Muscle layer of duodenum (tissue), 2 donors: Measurements from ENCODE around the gene OSCAR.

Experiments used
- H3K27ac ChIP-seq: one replicate; pipeline ENCODE4 v1.7.0; 2013; ENCODE audit warnings: mild to moderate bottlenecking, low read length
- H3K27me3 ChIP-seq: one replicate; pipeline ENCODE4 v1.7.0; 2013; ENCODE audit warnings: low read depth, mild to moderate bottlenecking, control low read depth, low read length
- H3K36me3 ChIP-seq, 2 donors: one replicate each; pipeline ENCODE4 v1.7.0; 2013; ENCODE audit warnings: low read length in 2 of 2, control low read depth in 1 of 2, mild to moderate bottlenecking in 1 of 2; ENCODE audit not compliant: insufficient read depth in 2 of 2, control insufficient read depth in 1 of 2
- H3K4me1 ChIP-seq, 2 donors: one replicate each; pipeline ENCODE4 v1.7.0; 2013; ENCODE audit warnings: low read length in 2 of 2, mild to moderate bottlenecking in 2 of 2, control low read depth in 1 of 2, moderate library complexity in 1 of 2; ENCODE audit not compliant: insufficient read depth in 2 of 2, control insufficient read depth in 1 of 2
- H3K4me3 ChIP-seq, 2 donors: one replicate each; pipeline ENCODE4 v1.7.0; 2013; ENCODE audit warnings: low read length in 2 of 2, low read depth in 1 of 2, mild to moderate bottlenecking in 1 of 2
- H3K9me3 ChIP-seq, 2 donors: one replicate each; pipeline ENCODE4 v1.7.0; 2013; ENCODE audit warnings: low read length in 2 of 2, control low read depth in 1 of 2, mild to moderate bottlenecking in 1 of 2; ENCODE audit not compliant: control insufficient read depth in 1 of 2
- donor health status: healthy.

OSCAR gene

DNA sequence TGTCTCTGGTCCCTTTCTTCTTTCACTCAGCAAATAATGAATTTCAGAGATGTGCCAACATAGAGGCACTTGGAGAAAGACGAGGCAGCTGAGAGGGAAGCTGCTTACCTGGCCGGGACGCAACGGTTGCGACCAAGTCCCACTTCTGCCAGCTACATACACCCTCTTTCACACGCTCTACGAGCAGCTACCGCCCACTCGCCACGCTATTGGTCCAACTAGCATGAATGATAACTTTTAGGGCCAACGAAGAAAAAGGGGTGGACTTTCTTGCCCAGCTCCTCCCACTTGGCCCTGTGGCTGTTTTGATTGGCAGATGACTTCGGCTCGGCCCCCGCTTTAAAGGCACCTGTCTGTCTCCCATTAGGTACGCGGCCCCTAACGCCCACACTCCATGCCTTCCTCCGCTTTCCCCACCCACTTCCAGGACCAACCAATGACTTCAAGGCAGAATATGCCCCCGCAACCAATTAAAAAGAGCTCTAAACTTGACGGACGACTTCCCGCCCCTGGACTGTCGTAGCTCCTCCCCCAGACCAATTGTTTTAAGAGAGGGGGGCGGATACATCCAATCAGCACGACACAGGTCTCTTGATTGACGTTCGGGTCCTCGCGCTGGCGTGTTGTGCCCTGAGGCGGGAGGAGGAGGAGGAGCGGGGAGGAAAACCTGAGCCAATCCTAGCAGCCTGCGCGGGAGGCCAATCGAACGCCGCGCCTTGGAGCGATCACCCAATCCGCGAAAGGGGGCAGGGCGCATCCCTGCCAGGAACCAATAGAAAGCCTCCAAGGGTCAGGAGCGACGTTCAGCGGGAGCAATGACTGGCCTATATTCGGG lies 36.5 kb upstream of the OSCAR start:
- Histone ChIP-seq H3K4me1 (peaks cover 4 to 36% of the 10 kb centered on the region in 2 donors), H3K9me3 (no peaks in the 10 kb centered on the region), H3K4me3 (peak overlapping the region; percentile 83 to 90), H3K27me3 (no peaks in the 10 kb centered on the region), H3K36me3 (peaks cover 0 to 3% of the 10 kb centered on the region in 2 donors), H3K27ac (peak overlapping the region; percentile 45)

DNA sequence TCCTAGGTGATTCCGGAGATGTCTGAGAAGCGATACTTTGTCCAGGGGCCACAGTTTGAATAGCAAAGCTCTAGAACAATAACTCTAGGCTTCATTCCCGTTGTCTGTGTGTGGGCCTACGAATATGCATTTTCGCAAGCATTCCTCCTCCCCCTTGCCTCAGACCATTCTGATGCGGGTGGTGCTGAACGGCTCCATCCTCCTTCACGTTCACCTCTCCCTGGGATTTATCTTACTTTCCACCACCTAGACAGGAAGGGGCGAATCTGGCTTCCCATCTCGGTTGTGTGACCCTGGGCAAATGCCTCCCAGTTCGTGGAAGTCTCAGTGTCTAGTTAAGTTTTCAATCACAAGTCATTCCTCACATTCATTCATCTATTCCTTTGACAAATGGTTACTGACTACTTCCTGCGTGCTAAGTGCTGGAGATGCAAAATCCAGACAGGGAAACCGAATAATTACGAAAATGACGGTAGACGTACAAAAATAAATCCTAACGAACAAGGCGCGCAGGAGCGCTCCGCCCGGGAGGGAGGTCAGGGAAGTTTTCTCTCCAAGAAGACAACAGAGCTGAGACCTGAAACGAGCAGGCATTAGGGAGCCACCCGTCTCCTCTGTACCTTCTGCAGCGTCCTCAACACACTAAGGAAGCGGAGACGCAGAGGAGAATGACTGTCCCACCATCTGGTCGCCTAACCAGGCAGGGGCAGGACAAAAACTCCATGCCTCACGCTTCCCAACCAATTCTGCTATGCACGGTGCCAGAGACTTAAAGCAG lies 35.7 kb upstream of the OSCAR start:
- H3K9me3 ChIP-seq: no peaks in the 10 kb centered on the region
- no peak overlapping the region for H3K27ac ChIP-seq
- peaks cover 4 to 36% of the 10 kb centered on the region in 2 donors for H3K4me1 ChIP-seq
- no peaks in the 10 kb centered on the region for H3K27me3 ChIP-seq
- peaks cover 8 to 9% of the 10 kb centered on the region in 2 donors for H3K36me3 ChIP-seq
- peak overlapping the region; percentile 83 to 90 for H3K4me3 ChIP-seq

DNA sequence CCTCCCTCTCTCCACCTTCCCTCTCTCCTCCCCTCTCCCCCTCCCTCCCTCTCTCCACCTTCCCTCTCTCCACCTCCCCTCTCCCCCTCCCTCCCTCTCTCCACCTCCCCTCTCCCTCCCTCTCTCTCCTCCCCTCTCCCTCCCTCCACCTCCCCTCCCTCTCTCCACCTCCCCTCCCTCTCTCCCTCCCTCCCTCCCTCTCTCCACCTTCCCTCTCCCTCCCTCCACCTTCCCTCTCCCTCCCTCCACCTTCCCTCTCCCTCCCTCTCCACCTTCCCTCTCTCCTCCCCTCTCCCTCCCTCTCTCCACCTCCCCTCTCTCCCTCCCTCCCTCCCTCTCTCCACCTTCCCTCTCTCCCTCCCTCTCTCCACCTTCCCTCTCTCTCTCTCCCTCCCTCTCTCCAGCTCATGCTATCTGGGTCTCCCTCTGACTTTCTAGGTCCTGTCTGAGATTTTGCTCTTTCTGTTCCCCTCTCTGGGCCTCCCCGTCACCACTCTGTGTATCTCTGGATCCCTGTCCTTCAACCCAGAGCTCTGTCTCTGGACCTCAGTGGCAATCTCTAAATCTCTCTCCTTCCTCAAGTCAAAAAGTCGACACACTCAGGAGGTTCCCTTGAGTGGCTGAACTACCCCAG lies 33.5 kb upstream of the OSCAR start:
- no peaks in the 10 kb centered on the region for H3K9me3 ChIP-seq
- H3K27ac ChIP-seq: no peak overlapping the region
- peaks cover 8 to 29% of the 10 kb centered on the region in 2 donors for H3K36me3 ChIP-seq
- H3K4me3 ChIP-seq: no peak overlapping the region
- peaks cover 4 to 15% of the 10 kb centered on the region in 2 donors for H3K4me1 ChIP-seq
- no peaks in the 10 kb centered on the region for H3K27me3 ChIP-seq

DNA sequence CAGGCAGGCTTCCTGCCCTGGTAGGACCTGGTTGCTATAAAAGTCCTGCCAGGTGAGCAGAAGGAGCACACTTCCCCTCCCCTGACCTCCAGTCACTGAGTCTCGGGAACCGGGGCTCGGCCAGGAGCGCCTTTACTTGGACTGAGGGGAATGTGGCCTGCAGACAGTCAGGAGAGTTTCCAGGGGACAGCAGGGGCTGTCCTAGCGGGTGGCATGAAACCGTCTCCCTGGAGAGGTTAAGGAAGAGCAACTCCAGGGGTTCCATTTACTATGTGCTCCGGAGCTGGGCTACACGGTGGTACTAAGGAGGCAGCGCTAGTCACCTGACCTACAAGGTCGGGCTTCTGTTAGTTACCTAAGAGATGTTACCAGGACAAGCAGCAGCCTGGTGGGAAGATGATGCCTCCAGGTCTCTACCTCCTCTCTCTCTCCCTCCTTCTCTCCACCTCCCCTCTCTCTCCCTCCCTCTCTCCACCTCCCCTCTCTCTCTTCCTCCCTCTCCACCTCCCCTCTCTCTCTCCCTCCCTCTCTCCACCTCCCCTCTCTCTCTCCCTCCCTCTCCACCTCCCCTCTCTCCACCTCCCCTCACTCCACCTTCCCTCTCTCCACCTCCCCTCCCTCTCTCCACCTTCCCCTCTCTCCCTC lies 32.8 kb upstream of the OSCAR start:
- Histone ChIP-seq H3K27ac (no peak overlapping the region), H3K4me1 (peaks cover 0 to 9% of the 10 kb centered on the region in 2 donors), H3K4me3 (no peak overlapping the region), H3K36me3 (peaks cover 8 to 35% of the 10 kb centered on the region in 2 donors), H3K27me3 (no peaks in the 10 kb centered on the region), H3K9me3 (no peaks in the 10 kb centered on the region)

DNA sequence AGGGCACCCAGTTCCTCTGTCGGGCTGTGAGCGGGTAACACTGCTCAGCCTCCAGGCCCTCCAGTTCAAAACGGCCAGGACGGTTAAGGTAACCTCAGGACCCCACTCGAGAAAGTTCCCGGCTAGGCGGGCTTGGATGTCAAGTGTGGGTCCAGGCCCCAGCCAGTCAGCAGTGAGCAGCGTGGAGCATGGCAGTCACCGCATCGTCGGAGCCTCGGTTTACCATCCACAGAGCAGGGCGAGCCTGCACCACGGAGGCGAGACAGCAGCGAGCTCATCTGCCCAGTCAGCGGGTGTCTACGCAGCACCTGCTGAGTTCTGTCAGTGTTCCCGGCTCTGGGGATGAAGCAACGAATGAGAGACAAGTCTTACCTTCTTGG lies 29.0 kb upstream of the OSCAR start:
- no peaks in the 10 kb centered on the region for H3K27me3 ChIP-seq
- peaks cover 22 to 72% of the 10 kb centered on the region in 2 donors for H3K36me3 ChIP-seq
- H3K27ac ChIP-seq: no peak overlapping the region
- H3K9me3 ChIP-seq: no peaks in the 10 kb centered on the region
- H3K4me1 ChIP-seq: no peaks in the 10 kb centered on the region
- no peak overlapping the region for H3K4me3 ChIP-seq

DNA sequence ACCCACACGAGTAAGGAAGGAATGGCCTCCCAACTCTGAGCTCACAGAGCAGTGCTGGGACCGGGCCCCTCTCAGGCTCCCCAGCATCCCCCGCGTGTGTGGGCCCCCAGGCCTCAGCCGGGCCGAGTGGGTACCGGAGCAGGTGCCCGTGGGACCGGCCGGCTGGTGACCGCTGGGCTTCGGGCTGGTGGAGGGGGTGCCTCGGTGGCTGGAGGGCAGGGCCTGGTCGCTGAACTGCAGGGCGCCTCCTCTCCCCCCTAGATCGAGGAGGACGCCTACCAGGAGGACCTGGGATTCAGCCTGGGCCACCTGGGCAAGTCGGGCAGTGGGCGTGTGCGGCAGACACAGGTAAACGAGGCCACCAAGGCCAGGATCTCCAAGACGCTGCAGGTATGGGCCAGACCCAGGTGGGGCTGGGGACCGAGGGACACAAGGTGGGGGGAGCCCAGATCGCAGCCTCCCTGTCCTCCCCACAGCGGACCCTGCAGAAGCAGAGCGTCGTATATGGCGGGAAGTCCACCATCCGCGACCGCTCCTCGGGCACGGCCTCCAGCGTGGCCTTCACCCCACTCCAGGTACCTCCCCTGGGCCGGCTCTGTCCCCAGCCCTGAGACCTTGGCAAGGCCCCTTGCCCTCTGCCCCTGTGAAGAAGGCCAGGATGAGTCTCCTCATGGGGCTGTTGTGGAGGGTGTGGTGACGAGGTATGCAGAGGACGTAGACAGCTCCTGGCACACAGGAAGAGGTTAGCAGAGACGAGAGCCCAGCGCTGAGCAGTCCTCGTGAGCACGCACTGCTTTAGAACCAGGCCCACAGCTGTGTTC lies 28.4 kb upstream of the OSCAR start:
- H3K27me3 ChIP-seq: no peaks in the 10 kb centered on the region
- H3K4me1 ChIP-seq: no peaks in the 10 kb centered on the region
- H3K27ac ChIP-seq: no peak overlapping the region
- no peak overlapping the region for H3K4me3 ChIP-seq
- peaks cover 27 to 78% of the 10 kb centered on the region in 2 donors for H3K36me3 ChIP-seq
- no peaks in the 10 kb centered on the region for H3K9me3 ChIP-seq

DNA sequence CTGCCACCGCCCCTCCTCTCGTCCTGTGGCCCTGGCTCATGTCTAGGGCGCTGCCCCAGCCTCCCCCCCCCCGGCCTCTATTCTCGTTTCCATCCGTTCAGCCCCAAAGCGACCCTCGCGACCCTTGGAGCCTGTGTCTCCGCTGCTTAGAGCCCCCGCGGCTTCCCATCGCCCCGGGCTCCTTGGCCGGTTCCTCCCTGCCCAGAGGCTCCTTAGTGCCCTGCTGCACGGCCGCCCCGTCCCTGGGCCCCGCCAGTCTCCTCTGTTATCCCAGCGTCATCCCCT lies 27.8 kb upstream of the OSCAR start:
- no peaks in the 10 kb centered on the region for H3K4me1 ChIP-seq
- peaks cover 30 to 85% of the 10 kb centered on the region in 2 donors for H3K36me3 ChIP-seq
- H3K4me3 ChIP-seq: no peak overlapping the region
- no peak overlapping the region for H3K27ac ChIP-seq
- H3K27me3 ChIP-seq: no peaks in the 10 kb centered on the region
- no peaks in the 10 kb centered on the region for H3K9me3 ChIP-seq

DNA sequence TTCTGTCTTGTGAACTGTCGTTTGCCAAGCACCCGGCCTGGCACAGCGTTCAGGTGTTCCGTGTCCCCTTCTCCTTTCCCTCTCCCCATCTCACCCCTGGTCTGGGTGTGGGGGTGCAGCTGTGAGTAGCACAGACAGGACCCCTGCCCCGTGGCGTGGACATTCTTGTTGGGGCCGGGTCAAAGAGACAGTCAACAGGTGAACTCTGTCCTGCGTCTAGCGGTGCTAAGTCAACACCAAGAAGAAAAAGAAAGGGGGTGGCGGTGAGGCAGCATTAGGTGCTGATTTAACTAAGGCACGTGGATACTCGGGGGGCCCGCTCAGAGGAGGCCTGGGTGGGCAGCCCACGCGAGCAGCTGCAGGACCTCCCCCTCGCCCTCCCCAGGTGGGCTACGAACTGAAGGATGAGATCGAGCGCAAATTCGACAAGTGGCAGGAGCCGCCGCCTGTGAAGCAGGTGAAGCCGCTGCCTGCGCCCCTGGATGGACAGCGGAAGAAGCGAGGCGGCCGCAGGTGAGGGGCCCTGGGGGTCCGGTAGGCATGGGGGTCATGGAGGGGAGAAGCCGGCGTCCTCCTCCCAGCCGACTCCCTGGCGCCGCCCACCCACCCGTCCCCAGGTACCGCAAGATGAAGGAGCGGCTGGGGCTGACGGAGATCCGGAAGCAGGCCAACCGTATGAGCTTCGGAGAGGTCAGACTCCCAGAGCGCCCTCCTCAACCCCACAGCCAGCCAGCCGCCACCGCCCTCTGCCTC lies 27.3 kb upstream of the OSCAR start:
- Histone ChIP-seq H3K9me3 (no peaks in the 10 kb centered on the region), H3K4me3 (no peak overlapping the region), H3K27ac (no peak overlapping the region), H3K36me3 (peaks cover 30 to 90% of the 10 kb centered on the region in 2 donors), H3K4me1 (no peaks in the 10 kb centered on the region), H3K27me3 (no peaks in the 10 kb centered on the region)

DNA sequence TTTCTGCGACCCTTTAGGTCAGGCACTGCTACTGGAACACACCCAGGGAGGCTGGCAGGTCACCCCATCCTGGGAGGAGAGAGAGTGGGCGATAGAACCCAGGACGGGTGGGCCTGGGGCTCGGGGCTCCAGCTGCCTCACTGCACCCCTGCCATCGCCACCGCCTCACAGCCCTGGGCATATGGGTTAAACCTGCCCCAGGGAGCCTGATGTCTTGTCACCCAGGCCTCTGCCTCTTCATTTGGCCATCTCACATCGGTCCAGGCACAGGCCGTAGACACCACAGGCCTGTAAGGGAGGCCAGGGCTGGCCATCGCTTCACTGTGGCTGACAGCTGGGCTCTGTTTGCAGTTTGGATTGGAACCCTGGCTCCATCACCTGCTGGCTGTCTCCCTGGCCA lies 25.1 kb upstream of the OSCAR start:
- no peaks in the 10 kb centered on the region for H3K4me1 ChIP-seq
- peaks cover 37 to 94% of the 10 kb centered on the region in 2 donors for H3K36me3 ChIP-seq
- no peak overlapping the region for H3K4me3 ChIP-seq
- no peaks in the 10 kb centered on the region for H3K27me3 ChIP-seq
- H3K9me3 ChIP-seq: no peaks in the 10 kb centered on the region
- no peak overlapping the region for H3K27ac ChIP-seq

DNA sequence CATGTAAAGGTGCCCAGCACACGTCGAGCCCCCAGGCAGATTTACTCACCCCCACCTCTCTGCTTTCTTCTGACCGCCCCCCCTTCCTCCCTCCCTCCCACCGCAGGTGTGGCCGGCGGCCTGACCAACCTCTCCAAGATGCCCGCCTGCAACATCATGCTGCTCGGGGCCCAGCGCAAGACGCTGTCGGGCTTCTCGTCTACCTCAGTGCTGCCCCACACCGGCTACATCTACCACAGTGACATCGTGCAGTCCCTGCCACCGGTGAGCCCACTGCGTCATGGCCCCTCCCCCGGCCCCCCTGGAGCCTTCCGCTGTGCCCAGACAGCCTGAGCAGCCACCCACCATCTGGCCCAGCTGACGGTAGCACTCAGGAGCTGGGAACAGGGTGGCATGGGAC lies 23.8 kb upstream of the OSCAR start:
- no peaks in the 10 kb centered on the region for H3K4me1 ChIP-seq
- H3K9me3 ChIP-seq: no peaks in the 10 kb centered on the region
- H3K36me3 ChIP-seq: peaks cover 44 to 93% of the 10 kb centered on the region in 2 donors
- no peak overlapping the region for H3K27ac ChIP-seq
- no peaks in the 10 kb centered on the region for H3K27me3 ChIP-seq
- no peak overlapping the region for H3K4me3 ChIP-seq
